Small intestine (tissue), 7 donors: Measurements from ENCODE around the gene ACACB. TPM values are rescaled to one million over a fixed set of nuclear protein-coding genes. Genes with fewer than 3 reads are reported as not detected.

ENCODE experiments used
- DNase-seq, 2 donors: peaks; one replicate each; pipeline versions ENCODE4 v3.0.0 to v3.0.0-alpha.2; 2013
- FAIRE-seq: peaks from 2 replicates; lab custom pipeline; 2012; peaks lifted over from hg19 to GRCh38; lab: Jason Lieb, UNC
- H3K27ac ChIP-seq, 3 donors: one replicate each; pipeline ENCODE4 v1.5.1; 2013; ENCODE audit warnings: low read length in 2 of 3, mild to moderate bottlenecking in 2 of 3, control low read depth in 1 of 3, inconsistent platforms in 1 of 3, low read depth in 1 of 3, moderate library complexity in 1 of 3
- H3K27me3 ChIP-seq, 3 donors: one replicate each; pipeline ENCODE4 v1.6.1; 2013; ENCODE audit warnings: low read length in 3 of 3, inconsistent platforms in 1 of 3; ENCODE audit not compliant: control insufficient read depth in 3 of 3, insufficient read depth in 3 of 3
- H3K36me3 ChIP-seq, 3 donors: one replicate each; pipeline ENCODE4 v1.6.1; 2013; ENCODE audit warnings: low read length in 3 of 3, inconsistent platforms in 1 of 3, low read depth in 1 of 3, mild to moderate bottlenecking in 1 of 3, moderate library complexity in 1 of 3; ENCODE audit not compliant: control insufficient read depth in 3 of 3, insufficient read depth in 2 of 3
- H3K4me1 ChIP-seq, 3 donors: one replicate each; pipeline ENCODE4 v1.6.1; 2013; ENCODE audit warnings: low read length in 2 of 3, inconsistent platforms in 1 of 3, low read depth in 1 of 3, mild to moderate bottlenecking in 1 of 3, moderate library complexity in 1 of 3; ENCODE audit not compliant: control insufficient read depth in 3 of 3, insufficient read depth in 2 of 3
- H3K4me3 ChIP-seq, 3 donors: one replicate each; pipeline ENCODE4 v1.5.1; 2013; ENCODE audit warnings: low read length in 3 of 3, control low read depth in 1 of 3, inconsistent platforms in 1 of 3, low read depth in 1 of 3, mild to moderate bottlenecking in 1 of 3, moderate library complexity in 1 of 3
- H3K9me3 ChIP-seq, 2 donors: one replicate each; pipeline ENCODE4 v1.6.1; 2013; ENCODE audit warnings: low read depth in 1 of 2, low read length in 1 of 2; ENCODE audit not compliant: control insufficient read depth in 2 of 2, insufficient read depth in 1 of 2
- WGBS, 3 donors: extraction: QIAGEN DNeasy Blood & Tissue Kit; methylation state at CpG; one replicate each; pipeline ENCODE4 v1.1.7; 2013; 5-methylcytosine and 5-hydroxymethylcytosine counted together
- polyA plus RNA-seq, 4 donors: library from polyadenylated mRNA; stranded (reverse) in 3 of 4; unstranded in 1 of 4; fragments of 200-250 nt in 3 of 4; fragments of 120-200 nt in 1 of 4; gene quantifications; one replicate each; pipeline versions ENCODE4 v1.2.1 to v1.2.3, GENCODE V29; 2013
- donor health status: healthy with polysubstance abuse.
- donor health status: control.
- donor health status: control.
- donor health status: Bipolar disorder and iron deficiency.
- donor health status: healthy.

ACACB gene
- polyA plus RNA-seq, 4 donors = 7.0 to 40.5 (median 14.1) TPM

- WGBS, 3 donors = 62 to 81% (median 78%) methylated on average over 1 of the region's 1 CpG
- peaks cover 0 to 9% (median 2%) of the 10 kb centered on the region in 3 donors for H3K4me1 ChIP-seq
- no peak overlapping the region for H3K27ac ChIP-seq
- FAIRE-seq (no peak), DNase-seq (no peak)
- H3K36me3 ChIP-seq = peaks cover 9 to 22% (median 14%) of the 10 kb centered on the region in 3 donors
- H3K9me3 ChIP-seq = peaks cover 0 to 10% of the 10 kb centered on the region in 2 donors
- no peaks in the 10 kb centered on the region for H3K27me3 ChIP-seq
- no peak overlapping the region for H3K4me3 ChIP-seq
These were observed 134.1 kb downstream of the ACACB start for GRCh38 chr12:109250523-109250922.

- FAIRE-seq (no peak), DNase-seq (no peak)
- H3K4me1 ChIP-seq = peaks cover 0 to 5% (median 2%) of the 10 kb centered on the region in 3 donors
- H3K27me3 ChIP-seq = no peaks in the 10 kb centered on the region
- H3K27ac ChIP-seq = no peak overlapping the region
- peaks cover 0 to 10% of the 10 kb centered on the region in 2 donors for H3K9me3 ChIP-seq
- no peak overlapping the region for H3K4me3 ChIP-seq
- H3K36me3 ChIP-seq = peaks cover 14 to 16% (median 16%) of the 10 kb centered on the region in 3 donors
- WGBS, 3 donors = 93 to 96% (median 95%) methylated on average over 4 of the region's 4 CpGs
These were observed 136.4 kb downstream of the ACACB start for GRCh38 chr12:109252799-109253198.

GRCh38 chr12:109253913-109254544, 137.6 kb downstream of the ACACB start:
- FAIRE-seq (no peak), DNase-seq (no peak)
- H3K4me1 ChIP-seq = peaks cover 0 to 2% (median under 1%) of the 10 kb centered on the region in 3 donors
- WGBS, 3 donors = 96 to 99% (median 97%) methylated on average over 7 of the region's 7 CpGs
- H3K36me3 ChIP-seq = peaks cover 14 to 28% (median 17%) of the 10 kb centered on the region in 3 donors
- H3K9me3 ChIP-seq = peaks cover 0 to 10% of the 10 kb centered on the region in 2 donors
- no peak overlapping the region for H3K27ac ChIP-seq
- H3K27me3 ChIP-seq = no peaks in the 10 kb centered on the region
- no peak overlapping the region for H3K4me3 ChIP-seq

GRCh38 chr12:109255377-109255776, 139.0 kb downstream of the ACACB start:
- H3K36me3 ChIP-seq = peaks cover 14 to 37% (median 17%) of the 10 kb centered on the region in 3 donors
- FAIRE-seq = no peak
- WGBS, 3 donors = 90 to 94% (median 91%) methylated on average over 5 of the region's 5 CpGs
- no peaks in the 10 kb centered on the region for H3K27me3 ChIP-seq
- no peak overlapping the region for H3K4me3 ChIP-seq
- H3K4me1 ChIP-seq = no peaks in the 10 kb centered on the region
- no peak overlapping the region for H3K27ac ChIP-seq
- DNase-seq = no peak
- H3K9me3 ChIP-seq = peaks cover 0 to 10% of the 10 kb centered on the region in 2 donors

- no peak overlapping the region for H3K27ac ChIP-seq
- H3K36me3 ChIP-seq = peaks cover 17 to 39% (median 17%) of the 10 kb centered on the region in 3 donors
- H3K27me3 ChIP-seq = no peaks in the 10 kb centered on the region
- no peak overlapping the region for H3K4me3 ChIP-seq
- H3K4me1 ChIP-seq = no peaks in the 10 kb centered on the region
- peaks cover 0 to 10% of the 10 kb centered on the region in 2 donors for H3K9me3 ChIP-seq
- DNase-seq (no peak), FAIRE-seq (no peak)
- 86 to 94% (median 93%) methylated on average over 8 of the region's 8 CpGs for WGBS, 3 donors
These were observed 139.6 kb downstream of the ACACB start for GRCh38 chr12:109256011-109256410.

GRCh38 chr12:109258201-109258600, 141.8 kb downstream of the ACACB start:
- H3K36me3 ChIP-seq = peaks cover 16 to 38% (median 21%) of the 10 kb centered on the region in 3 donors
- DNase-seq = no peak
- no peak overlapping the region for H3K27ac ChIP-seq
- peaks cover 0 to 11% of the 10 kb centered on the region in 2 donors for H3K9me3 ChIP-seq
- H3K27me3 ChIP-seq = no peaks in the 10 kb centered on the region
- 85 to 95% (median 93%) methylated on average over 6 of the region's 6 CpGs for WGBS, 3 donors
- H3K4me1 ChIP-seq = no peaks in the 10 kb centered on the region
- FAIRE-seq = no peak
- no peak overlapping the region for H3K4me3 ChIP-seq

- WGBS, 3 donors = 87 to 90% (median 88%) methylated on average over 16 of the region's 16 CpGs
These were observed 142.5 kb downstream of the ACACB start for GRCh38 chr12:109258607-109259544.

GRCh38 chr12:109259545-109259895, 143.1 kb downstream of the ACACB start:
- Histone ChIP-seq H3K4me3 (no peak overlapping the region), H3K4me1 (no peaks in the 10 kb centered on the region), H3K27ac (no peak overlapping the region), H3K9me3 (peaks cover 0 to 8% of the 10 kb centered on the region in 2 donors), H3K27me3 (no peaks in the 10 kb centered on the region), H3K36me3 (peaks cover 9 to 33% (median 18%) of the 10 kb centered on the region in 3 donors)
- no peak for DNase-seq
- WGBS, 3 donors = 70 to 94% (median 77%) methylated on average over 1 of the region's 1 CpG
- no peak for FAIRE-seq

More at GRCh38 chr12:109258607-109259544, 142.5 kb downstream of the ACACB start:
- H3K9me3 ChIP-seq = peaks cover 0 to 12% of the 10 kb centered on the region in 2 donors
- H3K4me3 ChIP-seq = no peak overlapping the region
- no peak overlapping the region for H3K27ac ChIP-seq
- FAIRE-seq = no peak
- no peak for DNase-seq
- H3K27me3 ChIP-seq = no peaks in the 10 kb centered on the region
- H3K4me1 ChIP-seq = no peaks in the 10 kb centered on the region
- peaks cover 12 to 37% (median 19%) of the 10 kb centered on the region in 3 donors for H3K36me3 ChIP-seq
